K562 (cell line): Measurements from ENCODE around the gene EGF. TPM values are rescaled to one million over a fixed set of nuclear protein-coding genes. Genes with fewer than 3 reads are reported as not detected.

Experiments used
- ATAC-seq: fragments of 200-7000 bp; cut with Tn5 transposase; 3 replicates; pipeline ENCODE4 v1.9.1; 2020; ENCODE audit warnings: moderate library complexity
- BruUV-seq: library from RNA; stranded (reverse); fragments of 400-500 nt; replicated peaks from 2 replicates; lab custom pipeline; 2021; lab: Mats Ljungman, UMichigan
- CTCF ChIA-PET: fragments of 300-600 bp; formaldehyde crosslinking; extraction: SDS; loops from one replicate; lab custom pipeline; 2021; ENCODE audit warnings: low intra/inter-chr PET ratio; lab: Yijun Ruan, JAX
- POLR2A ChIA-PET: fragments of 300-600, 350-650 bp; sonication (Branson Sonifier 250); formaldehyde crosslinking; extraction: SDS; loops from one replicate; lab custom pipeline; 2021; ENCODE audit warnings: antibody characterized with exemption, inconsistent platforms; lab: Yijun Ruan, JAX
- DNase-seq, 4 experiments: peaks; one replicate each; pipeline versions ENCODE4 v3.0.0 to v3.0.0-alpha.2; 2011 to 2018; ENCODE audit warnings: low spot score in 3 of 4, mixed read lengths in 3 of 4; ENCODE audit errors: extremely low read depth in 1 of 4
- FAIRE-seq: peaks from 2 replicates; lab custom pipeline; 2011; peaks lifted over from hg19 to GRCh38; lab: Jason Lieb, UNC
- H2AFZ ChIP-seq: 2 replicates; pipeline ENCODE4 v1.6.0; 2011; ENCODE audit warnings: low read depth, low read length, control low read depth, inconsistent platforms
- H3K27ac ChIP-seq: fragments of 200-600 bp; 3 replicates; pipeline ENCODE4 v1.8.0; 2011; ENCODE audit warnings: low read depth, mild to moderate bottlenecking, control low read depth, inconsistent platforms, low read length, moderate library complexity, mixed read lengths; ENCODE audit errors: extremely low read depth
- H3K27me3 ChIP-seq, 2 experiments: fragments of 300-600 bp in 1 of 2; 2 replicates in 1 of 2; 3 replicates in 1 of 2; pipeline versions ENCODE4 v1.6.0 to v1.8.0; 2011; ENCODE audit warnings: inconsistent platforms in 2 of 2, low read length in 2 of 2, mild to moderate bottlenecking in 1 of 2, mixed read lengths in 1 of 2, moderate library complexity in 1 of 2; ENCODE audit not compliant: control insufficient read depth in 2 of 2, insufficient read depth in 2 of 2
- H3K36me3 ChIP-seq: fragments of 300-600 bp; 3 replicates; pipeline ENCODE4 v1.8.0; 2011; ENCODE audit warnings: mild to moderate bottlenecking, low read length, inconsistent platforms; ENCODE audit not compliant: control insufficient read depth, insufficient read depth
- H3K4me1 ChIP-seq, 2 experiments: fragments of 200-600 bp in 1 of 2; replicated peaks in 1 of 2; 2 replicates in 1 of 2; 3 replicates in 1 of 2; pipeline versions ENCODE4 v1.5.1 to v1.8.0; 2011; ENCODE audit warnings: inconsistent platforms in 2 of 2, low read length in 2 of 2, mild to moderate bottlenecking in 1 of 2, mixed read lengths in 1 of 2, moderate library complexity in 1 of 2; ENCODE audit not compliant: control insufficient read depth in 2 of 2, insufficient read depth in 2 of 2
- H3K4me2 ChIP-seq: 2 replicates; pipeline ENCODE4 v1.6.1; 2011; ENCODE audit warnings: low read length, control low read depth, inconsistent platforms, mixed read lengths; ENCODE audit not compliant: insufficient read depth
- H3K4me3 ChIP-seq: fragments of 200-600 bp; sonication (generic), shearing (Covaris generic); 2 replicates; pipeline ENCODE4 v1.5.1; 2016; ENCODE audit warnings: control low read depth, inconsistent platforms
- H3K79me2 ChIP-seq: fragments of 200-600 bp; 3 replicates; pipeline ENCODE4 v1.8.0; 2011; ENCODE audit warnings: low read length, inconsistent platforms; ENCODE audit not compliant: control insufficient read depth, insufficient read depth
- H3K9ac ChIP-seq, 2 experiments: 2 replicates each; pipeline versions ENCODE4 v1.6.0 to v1.6.1; 2011; ENCODE audit warnings: low read depth in 2 of 2, low read length in 2 of 2, control low read depth in 1 of 2, inconsistent platforms in 1 of 2, mild to moderate bottlenecking in 1 of 2, mixed read lengths in 1 of 2; ENCODE audit not compliant: insufficient read depth in 1 of 2
- H3K9me1 ChIP-seq: one replicate; pipeline ENCODE4 v1.6.0; 2011; ENCODE audit warnings: inconsistent platforms, mild to moderate bottlenecking, low read length, moderate library complexity; ENCODE audit not compliant: control insufficient read depth, insufficient read depth
- H3K9me3 ChIP-seq: replicated peaks from 2 replicates; pipeline ENCODE4 v1.5.1; 2011; ENCODE audit warnings: low read depth, low read length, inconsistent platforms; ENCODE audit not compliant: control insufficient read depth, insufficient read depth
- H4K20me1 ChIP-seq: replicated peaks from 2 replicates; pipeline ENCODE4 v1.6.1; 2011; ENCODE audit warnings: low read length, inconsistent platforms, mixed read lengths; ENCODE audit not compliant: control insufficient read depth, insufficient read depth
- BRF1 ChIP-seq: IDR thresholded peaks from 3 replicates; pipeline ENCODE4 v1.6.1; 2011; ENCODE audit warnings: borderline replicate concordance, mild to moderate bottlenecking; ENCODE audit not compliant: insufficient read length; ENCODE audit errors: extremely low read depth
- FOXK2 ChIP-seq, 2 experiments: fragments of 450-650 bp; IDR thresholded peaks in 1 of 2; conservative IDR thresholded peaks in 1 of 2; 2 replicates each; pipeline ENCODE4 v1.6.1; 2016; ENCODE audit warnings: low read depth in 2 of 2, mild to moderate bottlenecking in 1 of 2
- KAT8 ChIP-seq: fragments of 450-650 bp; IDR thresholded peaks from 2 replicates; pipeline ENCODE4 v1.6.1; 2016; ENCODE audit warnings: low read depth, mild to moderate bottlenecking
- MCM2 ChIP-seq: fragments of 450-650 bp; IDR thresholded peaks from 2 replicates; pipeline ENCODE4 v1.6.1; 2017; ENCODE audit warnings: low read depth, mild to moderate bottlenecking
- MECOM ChIP-seq: fragments of 250-450 bp; sonication (Bioruptor Pico); IDR thresholded peaks from 2 replicates; pipeline ENCODE4 v1.8.0; 2022; ENCODE audit warnings: inconsistent platforms
- MLLT1 ChIP-seq, 2 experiments: fragments of 450-650 bp; IDR thresholded peaks; 2 replicates each; pipeline ENCODE4 v1.6.1; 2016
- NFXL1 ChIP-seq: fragments of 450-650 bp; formaldehyde crosslinking; IDR thresholded peaks from 2 replicates; pipeline ENCODE4 v1.4.0; 2021; ENCODE audit warnings: mild to moderate bottlenecking
- NR2C2 ChIP-seq, 2 experiments: fragments of 200-800 bp in 1 of 2; sonication (Bioruptor generic) in 1 of 2; sonication (generic) in 1 of 2; formaldehyde crosslinking in 1 of 2; IDR thresholded peaks; 2 replicates each; pipeline versions ENCODE4 v1.6.1 to v1.8.0; 2016 to 2022; ENCODE audit warnings: mild to moderate bottlenecking in 1 of 2, missing compliant biosample characterization in 1 of 2, missing genetic modification characterization in 1 of 2, missing genetic modification reagents in 1 of 2
- PREB ChIP-seq: sonication (generic); formaldehyde crosslinking; IDR thresholded peaks from 2 replicates; pipeline ENCODE4 v1.8.1; 2023; ENCODE audit warnings: mild to moderate bottlenecking, missing genetic modification reagents
- PTRF ChIP-seq: fragments of 450-650 bp; IDR thresholded peaks from 2 replicates; pipeline ENCODE4 v1.6.1; 2016; ENCODE audit warnings: mild to moderate bottlenecking, missing genetic modification characterization, missing compliant biosample characterization
- RB1 ChIP-seq: fragments of 450-650 bp; IDR thresholded peaks from 2 replicates; pipeline ENCODE4 v1.6.1; 2017; ENCODE audit warnings: low read depth, mild to moderate bottlenecking
- ZNF184 ChIP-seq: sonication (generic); formaldehyde crosslinking; IDR thresholded peaks from 2 replicates; pipeline ENCODE4 v1.5.0; 2020; ENCODE audit warnings: missing genetic modification reagents
- ZNF695 ChIP-seq: fragments of 450-650 bp; formaldehyde crosslinking; IDR thresholded peaks from 2 replicates; pipeline ENCODE4 v1.4.0; 2020; ENCODE audit warnings: mild to moderate bottlenecking, moderate library complexity
- ZNF75A ChIP-seq: fragments of 450-650 bp; formaldehyde crosslinking; IDR thresholded peaks from 2 replicates; pipeline ENCODE4 v1.4.0; 2020; ENCODE audit warnings: mild to moderate bottlenecking
- WGBS: fragments of 100-300 bp; shearing (Covaris generic); methylation state at CpG from one replicate; pipeline ENCODE4 v1.1.6; 2016; ENCODE audit warnings: low coverage, mixed read lengths; ENCODE audit not compliant: insufficient coverage; ENCODE audit errors: missing lambda C conversion rate; 5-methylcytosine and 5-hydroxymethylcytosine counted together
- in situ Hi-C: fragments of 300-500 bp; cut with MboI; formaldehyde crosslinking; loops from 4 replicates; pipeline ENCODE4 v1.15.0; 2018; ENCODE audit warnings: inconsistent platforms, mixed read lengths
- intact Hi-C: fragments of 100-400 bp; cut with micrococcal nuclease; formaldehyde crosslinking; loops from 2 replicates; pipeline ENCODE4 v1.14.2; 2022
- polyA plus RNA-seq, 8 experiments: library from polyadenylated mRNA; depleted of rRNA in 4 of 8; stranded (reverse) in 5 of 8; unstranded in 3 of 8; fragments of >200 nt; fragmentation: Nextera tagmentation in 2 of 8; fragmentation: Illumina TruSeq in 1 of 8; extraction: Ambion mirVana in 2 of 8; extraction: Trizol in 1 of 8; gene quantifications; 2 replicates each; pipeline versions ENCODE4 v1.2.1 to v1.2.3, GENCODE V29; 2011 to 2014; ENCODE audit warnings: inconsistent platforms in 1 of 8, missing spikeins in 1 of 8
- total RNA-seq, 7 experiments: library from RNA; depleted of rRNA in 6 of 7; stranded (reverse); fragments of >200 nt in 6 of 7; fragmentation: Illumina TruSeq in 2 of 7; extraction: Trizol in 2 of 7; gene quantifications; 2 replicates each; pipeline versions ENCODE4 v1.2.1 to v1.2.3, GENCODE V29; 2011 to 2021; ENCODE audit warnings: low replicate concordance in 1 of 7
- TF ChIP-seq, protein P1 (sequence below): fragments of 450-650 bp; IDR thresholded peaks from 2 replicates; pipeline ENCODE4 v1.6.1; 2017; ENCODE audit warnings: mild to moderate bottlenecking, moderate library complexity
- TF ChIP-seq, protein P2 (sequence below): sonication (generic); IDR thresholded peaks from 2 replicates; pipeline ENCODE4 v1.6.1; 2016
- TF ChIP-seq, protein P3 (sequence below): fragments of 450-650 bp; IDR thresholded peaks from 2 replicates; pipeline ENCODE4 v1.6.1; 2017; ENCODE audit warnings: antibody characterized with exemption

Gene EGF
- total and polyA plus RNA-seq, 9 of the 15 experiments (the other 6 are each of a cell fraction or from before 2014, with no cell fraction given) = 0.32 to 3.1 (median 1.3) TPM

GRCh38 chr4:109996526-109996925 is 83.8 kb downstream of the EGF start:
- DNase-seq (no peak), ATAC-seq (no peak)
- Histone ChIP-seq H3K36me3 (no peaks in the 10 kb centered on the region), H3K4me3 (no peak overlapping the region), H3K4me2 (no peak overlapping the region), H3K4me1 (no peaks in the 10 kb centered on the region; a peak in 3 of 5 replicates)
- CTCF ChIA-PET = interaction anchor here (0.6 to 12.8 kb wide), 2 partner anchors 519 to 539 kb away, joined by 4 to 252 read pairs; no protein-coding TSS in a partner anchor
- TF ChIP-seq RB1 (no peak), MLLT1 (IDR thresholded peaks at IDR 0.05) (no peak), ZNF695 (CRISPR knock-in tag) (no peak), BRF1 (no peak), MCM2 (no peak), ZNF184 (no peak), KAT8 (no peak), MECOM (no peak), FOXK2 (conservative IDR thresholded peaks at IDR 0.05 in 1 of 2, IDR thresholded peaks at IDR 0.05 in 1 of 2; ENCODE audit: low read depth in 2 of 2) (no peak), NR2C2 (CRISPR knock-in tag; IDR thresholded peaks at IDR 0.05) (no peak), NR2C2 (tag; IDR thresholded peaks at IDR 0.05) (no peak), PREB (no peak), PTRF (tag) (no peak), NFXL1 (CRISPR knock-in tag) (no peak), ZNF75A (no peak)
- TF ChIP-seq, protein P1, sequence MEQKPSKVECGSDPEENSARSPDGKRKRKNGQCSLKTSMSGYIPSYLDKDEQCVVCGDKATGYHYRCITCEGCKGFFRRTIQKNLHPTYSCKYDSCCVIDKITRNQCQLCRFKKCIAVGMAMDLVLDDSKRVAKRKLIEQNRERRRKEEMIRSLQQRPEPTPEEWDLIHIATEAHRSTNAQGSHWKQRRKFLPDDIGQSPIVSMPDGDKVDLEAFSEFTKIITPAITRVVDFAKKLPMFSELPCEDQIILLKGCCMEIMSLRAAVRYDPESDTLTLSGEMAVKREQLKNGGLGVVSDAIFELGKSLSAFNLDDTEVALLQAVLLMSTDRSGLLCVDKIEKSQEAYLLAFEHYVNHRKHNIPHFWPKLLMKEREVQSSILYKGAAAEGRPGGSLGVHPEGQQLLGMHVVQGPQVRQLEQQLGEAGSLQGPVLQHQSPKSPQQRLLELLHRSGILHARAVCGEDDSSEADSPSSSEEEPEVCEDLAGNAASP = no peak
- TF ChIP-seq, protein P2, sequence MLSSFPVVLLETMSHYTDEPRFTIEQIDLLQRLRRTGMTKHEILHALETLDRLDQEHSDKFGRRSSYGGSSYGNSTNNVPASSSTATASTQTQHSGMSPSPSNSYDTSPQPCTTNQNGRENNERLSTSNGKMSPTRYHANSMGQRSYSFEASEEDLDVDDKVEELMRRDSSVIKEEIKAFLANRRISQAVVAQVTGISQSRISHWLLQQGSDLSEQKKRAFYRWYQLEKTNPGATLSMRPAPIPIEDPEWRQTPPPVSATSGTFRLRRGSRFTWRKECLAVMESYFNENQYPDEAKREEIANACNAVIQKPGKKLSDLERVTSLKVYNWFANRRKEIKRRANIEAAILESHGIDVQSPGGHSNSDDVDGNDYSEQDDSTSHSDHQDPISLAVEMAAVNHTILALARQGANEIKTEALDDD = no peak
- TF ChIP-seq, protein P3, sequence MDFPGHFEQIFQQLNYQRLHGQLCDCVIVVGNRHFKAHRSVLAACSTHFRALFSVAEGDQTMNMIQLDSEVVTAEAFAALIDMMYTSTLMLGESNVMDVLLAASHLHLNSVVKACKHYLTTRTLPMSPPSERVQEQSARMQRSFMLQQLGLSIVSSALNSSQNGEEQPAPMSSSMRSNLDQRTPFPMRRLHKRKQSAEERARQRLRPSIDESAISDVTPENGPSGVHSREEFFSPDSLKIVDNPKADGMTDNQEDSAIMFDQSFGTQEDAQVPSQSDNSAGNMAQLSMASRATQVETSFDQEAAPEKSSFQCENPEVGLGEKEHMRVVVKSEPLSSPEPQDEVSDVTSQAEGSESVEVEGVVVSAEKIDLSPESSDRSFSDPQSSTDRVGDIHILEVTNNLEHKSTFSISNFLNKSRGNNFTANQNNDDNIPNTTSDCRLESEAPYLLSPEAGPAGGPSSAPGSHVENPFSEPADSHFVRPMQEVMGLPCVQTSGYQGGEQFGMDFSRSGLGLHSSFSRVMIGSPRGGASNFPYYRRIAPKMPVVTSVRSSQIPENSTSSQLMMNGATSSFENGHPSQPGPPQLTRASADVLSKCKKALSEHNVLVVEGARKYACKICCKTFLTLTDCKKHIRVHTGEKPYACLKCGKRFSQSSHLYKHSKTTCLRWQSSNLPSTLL = no peak
- TF ChIP-seq, all 486 proteins: peak for 0
- POLR2A ChIA-PET = no interaction called here
- intact Hi-C loops (loop anchor here (10.0 kb wide), 1 partner anchor 1638 kb away; no protein-coding TSS in a partner anchor), in situ Hi-C loops (loop anchor here (5.0 kb wide), 1 partner anchor 521 kb away; no protein-coding TSS in a partner anchor)
- WGBS = 0% methylated on average over 3 of the region's 3 CpGs
- FAIRE-seq = no peak
- Histone ChIP-seq H3K27ac (no peak overlapping the region), H3K79me2 (no peaks in the 10 kb centered on the region), H3K9ac (no peak overlapping the region), H2AFZ (no peak overlapping the region), H3K9me1 (no peaks in the 10 kb centered on the region), H3K27me3 (no peaks in the 10 kb centered on the region), H4K20me1 (no peaks in the 10 kb centered on the region), H3K9me3 (no peaks in the 10 kb centered on the region)
- BruUV-seq = no TSS peak
